Measurements from ENCODE around the gene CENPQ.

Gene CENPQ

DNA sequence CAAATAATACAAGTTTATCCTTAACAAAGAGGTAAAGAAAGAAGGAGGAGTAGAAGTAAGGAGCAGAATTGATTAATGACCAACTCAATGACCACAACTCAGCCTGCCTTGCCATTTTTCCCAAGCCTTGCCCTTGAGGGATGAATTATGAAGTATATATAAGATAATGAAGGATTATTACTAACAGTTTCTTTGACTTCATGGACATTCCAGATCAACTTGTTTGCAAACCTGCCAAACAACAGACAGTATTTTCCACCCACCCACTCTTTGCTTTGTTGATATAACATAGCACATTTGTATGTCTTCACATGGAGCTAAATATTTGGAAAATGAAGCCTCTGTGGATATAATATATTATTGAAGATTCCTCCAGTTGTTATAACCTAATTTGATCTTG lies 77.4 kb downstream of the CENPQ start:
- Histone ChIP-seq H3K27me3 (ENCODE audit: control insufficient read depth, insufficient read depth, low read length) (no peaks in the 10 kb centered on the region), H3K9me3 (ENCODE audit: control insufficient read depth, insufficient read depth, low read length) (no peaks in the 10 kb centered on the region), H3K36me3 (ENCODE audit: control insufficient read depth, insufficient read depth, low read length) (no peaks in the 10 kb centered on the region), H3K4me3 (ENCODE audit: low read length) (no peak overlapping the region), H3K4me1 (ENCODE audit: control insufficient read depth, insufficient read depth, low read length) (no peaks in the 10 kb centered on the region), H3K27ac (ENCODE audit: low read length) (no peak overlapping the region)
- no peak for DNase-seq (ENCODE audit: low read depth, low spot score)

DNA sequence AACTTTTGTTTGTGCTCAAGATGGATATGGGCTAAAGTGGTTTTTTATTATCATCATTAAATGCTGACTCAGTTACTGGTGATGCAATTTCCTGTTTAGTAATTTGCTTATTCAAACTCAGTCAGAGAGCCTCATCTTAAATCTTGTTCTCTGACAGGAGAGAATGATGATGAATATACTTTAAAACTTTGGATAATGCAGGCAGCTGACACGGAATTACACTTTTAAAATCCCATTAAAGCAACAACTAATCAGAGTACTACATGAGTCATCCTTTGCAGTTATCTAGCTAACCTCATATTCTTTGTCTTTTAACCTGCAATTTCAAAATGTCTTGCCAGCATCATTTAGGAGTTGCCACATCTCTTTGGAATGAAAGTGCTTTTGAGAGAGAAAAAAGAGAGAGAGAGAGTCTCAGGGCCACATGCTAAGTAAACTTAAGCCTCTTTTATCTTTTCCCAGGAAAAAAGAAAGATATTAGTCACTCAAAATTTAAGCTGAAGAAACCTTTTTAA lies 78.1 kb downstream of the CENPQ start:
- no peaks in the 10 kb centered on the region for H3K9me3 ChIP-seq (ENCODE audit: control insufficient read depth, insufficient read depth, low read length)
- no peak for DNase-seq (ENCODE audit: low read depth, low spot score)
- no peak overlapping the region for H3K4me3 ChIP-seq (ENCODE audit: low read length)
- no peak overlapping the region for H3K27ac ChIP-seq (ENCODE audit: low read length)
- H3K27me3 ChIP-seq (ENCODE audit: control insufficient read depth, insufficient read depth, low read length): no peaks in the 10 kb centered on the region
- WGBS (ENCODE audit: insufficient coverage, insufficient read length): no CpG with 5 or more reads among the region's 1 CpG
- H3K36me3 ChIP-seq (ENCODE audit: control insufficient read depth, insufficient read depth, low read length): no peaks in the 10 kb centered on the region
- H3K4me1 ChIP-seq (ENCODE audit: control insufficient read depth, insufficient read depth, low read length): no peaks in the 10 kb centered on the region

DNA sequence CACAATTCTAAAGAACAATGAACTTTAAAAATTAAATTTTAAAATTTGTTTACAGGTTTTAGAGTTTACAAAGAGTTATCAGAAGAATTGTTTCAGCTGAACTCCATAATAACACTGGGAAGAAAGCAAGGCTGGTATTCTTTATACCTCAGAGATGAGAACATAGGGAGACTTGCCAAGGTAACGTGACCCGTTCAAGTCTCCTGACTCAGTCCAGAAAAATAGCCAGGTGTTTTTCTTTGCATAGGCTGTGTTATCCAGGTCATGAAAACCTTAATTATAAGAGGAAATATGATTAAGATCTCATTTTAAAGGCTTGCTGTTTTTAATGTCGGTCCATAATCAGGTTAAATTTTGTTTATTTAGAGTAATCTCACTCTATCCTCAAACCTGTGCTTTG lies 78.8 kb downstream of the CENPQ start:
- Histone ChIP-seq H3K36me3 (ENCODE audit: control insufficient read depth, insufficient read depth, low read length) (no peaks in the 10 kb centered on the region), H3K27ac (ENCODE audit: low read length) (no peak overlapping the region), H3K4me1 (ENCODE audit: control insufficient read depth, insufficient read depth, low read length) (no peaks in the 10 kb centered on the region), H3K4me3 (ENCODE audit: low read length) (no peak overlapping the region), H3K27me3 (ENCODE audit: control insufficient read depth, insufficient read depth, low read length) (no peaks in the 10 kb centered on the region), H3K9me3 (ENCODE audit: control insufficient read depth, insufficient read depth, low read length) (no peaks in the 10 kb centered on the region)
- no CpG with 5 or more reads among the region's 3 CpGs for WGBS (ENCODE audit: insufficient coverage, insufficient read length)
- no peak for DNase-seq (ENCODE audit: low read depth, low spot score)

Measured in iPS DF 6.9 (cell line).